SW 1271 (cell line): ENCODE results near the gene EDEM2.
"Not testable (repeated sequence)": the region's sequence is repeated elsewhere in the genome, so short reads cannot be mapped to it uniquely, and the experiment has no call there.

Source experiments
- DNase-seq, 2 experiments: peaks; one replicate each; lab custom pipeline; 2025; lab: John Stamatoyannopoulos, UW

Gene EDEM2

GRCh38 chr20:35087791-35088190 is 59.3 kb downstream of the EDEM2 start:
- no peak for DNase-seq

- DNase-seq = no peak
These were observed 59.8 kb downstream of the EDEM2 start for GRCh38 chr20:35087355-35087754.

- no peak for DNase-seq
These were observed 61.5 kb downstream of the EDEM2 start for GRCh38 chr20:35085477-35086225.

GRCh38 chr20:35084998-35085397 is 62.1 kb downstream of the EDEM2 start:
- DNase-seq = no peak

- not testable (repeated sequence) for DNase-seq
These were observed 66.8 kb downstream of the EDEM2 start for GRCh38 chr20:35080348-35080642.

- DNase-seq = no peak
These were observed 67.4 kb downstream of the EDEM2 start for GRCh38 chr20:35079472-35080347.

- DNase-seq = no peak
These were observed 69.3 kb downstream of the EDEM2 start for GRCh38 chr20:35077872-35078271.

GRCh38 chr20:35077341-35077740 is 69.8 kb downstream of the EDEM2 start:
- DNase-seq = no peak

- not testable (repeated sequence) for DNase-seq
These were observed 75.5 kb downstream of the EDEM2 start for GRCh38 chr20:35071436-35072153.

- DNase-seq = no peak
These were observed 80.9 kb downstream of the EDEM2 start for GRCh38 chr20:35066194-35066593.
